HL-60 (cell line): ENCODE results near the gene KIF26A.

Experiments used
- CTCF ChIP-seq: IDR thresholded peaks from one replicate; pipeline ENCODE4 v1.5.1; 2011; ENCODE audit warnings: low read length, control low read depth, inconsistent platforms; ENCODE audit not compliant: insufficient read depth
- GABPA ChIP-seq: IDR thresholded peaks from 2 replicates; pipeline ENCODE4 v1.6.1; 2012; ENCODE audit warnings: low read depth
- POLR2AphosphoS5 ChIP-seq: IDR thresholded peaks from 2 replicates; pipeline ENCODE4 v1.6.1; 2012; ENCODE audit warnings: low read depth
- REST ChIP-seq: IDR thresholded peaks from 2 replicates; pipeline ENCODE4 v1.6.1; 2012; ENCODE audit warnings: low read depth; ENCODE audit not compliant: insufficient replicate concordance
- SPI1 ChIP-seq: IDR thresholded peaks from 2 replicates; pipeline ENCODE4 v1.6.1; 2012; ENCODE audit warnings: low read depth, mild to moderate bottlenecking, borderline replicate concordance

GRCh38 chr14:104189629-104190335 is 51.4 kb downstream of the KIF26A start:
- TF ChIP-seq CTCF (no peak), SPI1 (no peak), POLR2AphosphoS5 (no peak), REST (no peak), GABPA (no peak)
